Inflammatory macrophage (primary cell): Measurements from ENCODE around the gene EMID1.

Source experiments
- DNase-seq, 2 donors: peaks; one replicate each; pipeline ENCODE4 v3.0.0-alpha.2; 2020 to 2022

EMID1 gene

GRCh38 chr22:29298641-29299040, 92.9 kb downstream of the EMID1 start:
- DNase-seq = no peak

GRCh38 chr22:29299136-29299900, 93.6 kb downstream of the EMID1 start:
- DNase-seq = no peak

- DNase-seq = no peak
Measured at GRCh38 chr22:29300467-29300806, 94.7 kb downstream of the EMID1 start.

GRCh38 chr22:29300807-29301601, 95.3 kb downstream of the EMID1 start:
- no peak for DNase-seq

GRCh38 chr22:29301716-29302401, 96.2 kb downstream of the EMID1 start:
- no peak for DNase-seq

- DNase-seq = no peak
Measured at GRCh38 chr22:29302402-29302680, 96.6 kb downstream of the EMID1 start.

- DNase-seq = peak; percentile 34 to 70
Measured at GRCh38 chr22:29302681-29303465, 97.2 kb downstream of the EMID1 start.

GRCh38 chr22:29305836-29306174, 100.1 kb downstream of the EMID1 start:
- no peak for DNase-seq

- DNase-seq = peak; percentile 68 to 74
Measured at GRCh38 chr22:29306175-29306834, 100.6 kb downstream of the EMID1 start, which contains the start of gene GAS2L1. Gene GAS2L1 (plus strand): TSS chr22:29306650. CDS start chr22:29308106, 1,456 bp downstream.

GRCh38 chr22:29306835-29307595, 101.3 kb downstream of the EMID1 start:
- peak; percentile 57 to 77 for DNase-seq

- no peak for DNase-seq
Measured at GRCh38 chr22:29307596-29308147, 102.0 kb downstream of the EMID1 start.

GRCh38 chr22:29308148-29308790, 102.6 kb downstream of the EMID1 start:
- DNase-seq = no peak

GRCh38 chr22:29308791-29309262, 103.1 kb downstream of the EMID1 start:
- no peak for DNase-seq
